Caco-2 (cell line): ENCODE results near the gene PHACTR2. TPM values are rescaled to one million over a fixed set of nuclear protein-coding genes. Genes with fewer than 3 reads are reported as not detected.
"Not testable (repeated sequence)": the region's sequence is repeated elsewhere in the genome, so short reads cannot be mapped to it uniquely, and the experiment has no call there.

Experiments used
- BruUV-seq: library from RNA; stranded (reverse); fragments of 400-500 nt; replicated peaks from 2 replicates; lab custom pipeline; 2021; lab: Mats Ljungman, UMichigan
- CTCF ChIA-PET: fragments of 300-600 bp; sonication (Branson Sonifier 250); formaldehyde crosslinking; loops from one replicate; lab custom pipeline; 2022; ENCODE audit warnings: antibody characterized with exemption; lab: Charles Lee
- POLR2A ChIA-PET: fragments of 300-600 bp; sonication (Branson Sonifier 250); formaldehyde crosslinking; loops from one replicate; lab custom pipeline; 2022; ENCODE audit warnings: antibody characterized with exemption; lab: Charles Lee
- DNase-seq, 2 experiments: peaks; one replicate each; pipeline versions ENCODE4 v3.0.0 to v3.0.0-alpha.2; 2020 to 2022
- H3K27me3 ChIP-seq: replicated peaks from 2 replicates; pipeline ENCODE4 v1.6.0; 2011; ENCODE audit warnings: low read length; ENCODE audit not compliant: control insufficient read depth, insufficient read depth
- H3K36me3 ChIP-seq: 2 replicates; pipeline ENCODE4 v1.5.1; 2011; ENCODE audit warnings: low read length; ENCODE audit not compliant: control insufficient read depth, insufficient read depth
- H3K4me1 ChIP-seq: fragments of 250-450 bp; sonication (Bioruptor Pico); 2 replicates; pipeline ENCODE4 v1.5.1; 2020; ENCODE audit warnings: mild to moderate bottlenecking
- H3K4me3 ChIP-seq: 2 replicates; pipeline ENCODE4 v1.5.1; 2011; ENCODE audit warnings: low read depth, mild to moderate bottlenecking, control low read depth, low read length
- H3K9me3 ChIP-seq: fragments of 250-450 bp; sonication (Bioruptor Pico); 2 replicates; pipeline ENCODE4 v1.5.1; 2020; ENCODE audit warnings: mild to moderate bottlenecking, moderate library complexity
- H3K27ac Mint-ChIP-seq: one replicate; pipeline ENCODE4 v1.8.0; 2022; ENCODE audit warnings: mixed read lengths; ENCODE audit not compliant: unreplicated experiment
- H3K27me3 Mint-ChIP-seq: one replicate; pipeline ENCODE4 v1.8.0; 2022; ENCODE audit warnings: mixed read lengths; ENCODE audit not compliant: insufficient read depth, unreplicated experiment
- H3K36me3 Mint-ChIP-seq: one replicate; pipeline ENCODE4 v1.8.0; 2022; ENCODE audit warnings: mild to moderate bottlenecking, mixed read lengths; ENCODE audit not compliant: insufficient read depth, unreplicated experiment
- H3K4me1 Mint-ChIP-seq: one replicate; pipeline ENCODE4 v1.8.0; 2022; ENCODE audit warnings: low read depth, mixed read lengths; ENCODE audit not compliant: unreplicated experiment
- H3K4me3 Mint-ChIP-seq: one replicate; pipeline ENCODE4 v1.8.0; 2022; ENCODE audit warnings: mild to moderate bottlenecking, moderate library complexity, mixed read lengths; ENCODE audit not compliant: unreplicated experiment
- H3K9me3 Mint-ChIP-seq: one replicate; pipeline ENCODE4 v1.8.0; 2022; ENCODE audit warnings: mixed read lengths; ENCODE audit not compliant: unreplicated experiment
- CTCF ChIP-seq, 2 experiments: fragments of 200-600 bp in 1 of 2; IDR thresholded peaks; 1 replicate in 1 of 2; 2 replicates in 1 of 2; pipeline versions ENCODE4 v1.5.1 to v1.8.0; 2011 to 2022; ENCODE audit warnings: antibody characterized with exemption in 1 of 2, control low read depth in 1 of 2, inconsistent platforms in 1 of 2, low read depth in 1 of 2, low read length in 1 of 2, mild to moderate bottlenecking in 1 of 2, moderate library complexity in 1 of 2; ENCODE audit not compliant: insufficient read depth in 1 of 2, severe bottlenecking in 1 of 2, unreplicated experiment in 1 of 2
- intact Hi-C: fragments of 100-400 bp; cut with micrococcal nuclease; formaldehyde crosslinking; loops from one replicate; pipeline ENCODE4 v1.10.0; 2022; ENCODE audit not compliant: unreplicated experiment
- total RNA-seq: library from RNA; stranded (reverse); gene quantifications from 2 replicates; pipeline ENCODE4 v1.2.3, GENCODE V29; 2022

PHACTR2 gene
- total RNA-seq, 1 experiment from 2014 or later: 100 TPM

GRCh38 chr6:143657809-143658208 is 20.0 kb upstream of the PHACTR2 start:
- Mint-ChIP-seq H3K9me3 (peaks cover 18% of the 10 kb centered on the region), H3K36me3 (peaks cover 9% of the 10 kb centered on the region), H3K4me3 (no peak overlapping the region), H3K4me1 (peaks cover 17% of the 10 kb centered on the region), H3K27ac (no peak overlapping the region), H3K27me3 (no peaks in the 10 kb centered on the region)
- Histone ChIP-seq H3K27me3 (no peaks in the 10 kb centered on the region), H3K4me1 (peaks cover 28% of the 10 kb centered on the region), H3K36me3 (no peaks in the 10 kb centered on the region; the same call in 1 of the 2 replicates), H3K4me3 (no peak overlapping the region), H3K9me3 (no peaks in the 10 kb centered on the region; the same call in 1 of the 2 replicates)
- intact Hi-C loops: no loop called here
- no TSS peak for BruUV-seq
- no peak for TF ChIP-seq CTCF (IDR thresholded peaks at IDR 0.05; ENCODE audit: insufficient read depth in 1 of 2, low read depth in 1 of 2, low read length in 1 of 2, severe bottlenecking in 1 of 2, unreplicated experiment in 1 of 2)
- POLR2A ChIA-PET: no interaction called here
- CTCF ChIA-PET: no interaction called here
- DNase-seq: no peak

- H3K4me3 Mint-ChIP-seq, BruUV-seq, intact Hi-C loops, H3K4me1 Mint-ChIP-seq, H3K9me3 ChIP-seq, H3K36me3 ChIP-seq, H3K27ac Mint-ChIP-seq, H3K27me3 ChIP-seq, DNase-seq, H3K4me3 ChIP-seq, H3K36me3 Mint-ChIP-seq, CTCF ChIA-PET, H3K27me3 Mint-ChIP-seq: not testable (repeated sequence)
- POLR2A ChIA-PET: interaction anchor here (0.7 kb wide), 1 partner anchor 124 kb away, joined by 3 read pairs; no protein-coding TSS in a partner anchor
- peaks cover 13% of the 10 kb centered on the region for H3K4me1 ChIP-seq
- H3K9me3 Mint-ChIP-seq: peaks cover 41% of the 10 kb centered on the region
Observed at GRCh38 chr6:143660170-143660569, 17.6 kb upstream of the PHACTR2 start.

- Histone ChIP-seq H3K4me3 (no peak overlapping the region), H3K4me1 (no peaks in the 10 kb centered on the region), H3K36me3 (no peaks in the 10 kb centered on the region; the same call in 1 of the 2 replicates), H3K9me3 (no peaks in the 10 kb centered on the region), H3K27me3 (no peaks in the 10 kb centered on the region)
- DNase-seq: no peak
- Mint-ChIP-seq H3K36me3 (peaks cover 5% of the 10 kb centered on the region), H3K27ac (no peak overlapping the region), H3K4me1 (peaks cover 3% of the 10 kb centered on the region), H3K4me3 (no peak overlapping the region), H3K9me3 (peaks cover 65% of the 10 kb centered on the region), H3K27me3 (no peaks in the 10 kb centered on the region)
- no TSS peak for BruUV-seq
- ChIA-PET CTCF (no interaction called here), POLR2A (no interaction called here)
- no peak for TF ChIP-seq CTCF (IDR thresholded peaks at IDR 0.05; ENCODE audit: insufficient read depth in 1 of 2, low read depth in 1 of 2, low read length in 1 of 2, severe bottlenecking in 1 of 2, unreplicated experiment in 1 of 2)
- intact Hi-C loops: no loop called here
Observed at GRCh38 chr6:143664171-143664570, 13.6 kb upstream of the PHACTR2 start.

GRCh38 chr6:143666007-143666406 is 11.8 kb upstream of the PHACTR2 start:
- BruUV-seq, H3K36me3 Mint-ChIP-seq, POLR2A ChIA-PET, H3K27me3 ChIP-seq, DNase-seq, intact Hi-C loops, H3K36me3 ChIP-seq, CTCF ChIA-PET, H3K4me3 ChIP-seq, H3K27ac Mint-ChIP-seq, H3K4me1 ChIP-seq, H3K27me3 Mint-ChIP-seq, H3K9me3 ChIP-seq, H3K4me3 Mint-ChIP-seq: not testable (repeated sequence)
- H3K4me1 Mint-ChIP-seq: peaks cover 19% of the 10 kb centered on the region
- peaks cover 60% of the 10 kb centered on the region for H3K9me3 Mint-ChIP-seq

- H3K27me3 ChIP-seq, H3K36me3 Mint-ChIP-seq, H3K36me3 ChIP-seq, H3K4me3 Mint-ChIP-seq, CTCF ChIA-PET, intact Hi-C loops, H3K27me3 Mint-ChIP-seq, DNase-seq, H3K9me3 ChIP-seq, BruUV-seq, POLR2A ChIA-PET, H3K4me3 ChIP-seq: not testable (repeated sequence)
- Mint-ChIP-seq H3K27ac (peak overlapping the region; percentile 54), H3K4me1 (peaks cover 27% of the 10 kb centered on the region), H3K9me3 (peaks cover 44% of the 10 kb centered on the region)
- H3K4me1 ChIP-seq: peaks cover 23% of the 10 kb centered on the region
Observed at GRCh38 chr6:143669483-143669882, 8.3 kb upstream of the PHACTR2 start.
